ENCODE results near the gene F7. TPM values are rescaled to one million over a fixed set of nuclear protein-coding genes. Genes with fewer than 3 reads are reported as not detected.

The F7 gene
- total and polyA plus RNA-seq, 2 donors (not counting 1 experiment from before 2014, with no cell fraction given): not detected

DNA sequence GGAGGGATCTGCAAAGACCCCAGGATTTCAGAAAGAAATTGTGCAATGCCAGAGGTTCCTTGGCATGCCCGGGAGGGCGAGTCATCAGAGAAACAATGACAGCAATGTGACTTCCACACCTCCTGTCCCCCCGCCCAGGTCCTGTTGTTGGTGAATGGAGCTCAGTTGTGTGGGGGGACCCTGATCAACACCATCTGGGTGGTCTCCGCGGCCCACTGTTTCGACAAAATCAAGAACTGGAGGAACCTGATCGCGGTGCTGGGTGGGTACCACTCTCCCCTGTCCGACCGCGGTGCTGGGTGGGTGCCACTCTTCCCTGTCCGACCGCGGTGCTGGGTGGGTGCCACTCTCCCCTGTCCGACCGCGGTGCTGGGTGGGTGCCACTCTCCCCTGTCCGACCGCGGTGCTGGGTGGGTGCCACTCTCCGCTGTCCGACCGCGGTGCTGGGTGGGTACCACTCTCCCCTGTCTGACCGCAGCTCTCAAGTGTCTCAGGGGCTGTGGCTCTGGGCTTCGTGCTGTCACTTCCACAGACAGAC is 11.8 kb downstream of the F7 start:
- H4K20me1 ChIP-seq (ENCODE audit: control insufficient read depth, extremely low read depth, insufficient read depth, low read length): no peaks in the 10 kb centered on the region
- no peak overlapping the region for H3K4me3 ChIP-seq (replicated peaks in 1 of 4; ENCODE audit: control extremely low read depth in 1 of 4, insufficient read depth in 1 of 4, low read depth in 3 of 4, low read length in 4 of 4)
- H3K36me3 ChIP-seq (ENCODE audit: control insufficient read depth, insufficient read depth, low read length): no peaks in the 10 kb centered on the region
- no peaks in the 10 kb centered on the region for H3K9me3 ChIP-seq (ENCODE audit: control insufficient read depth, insufficient read depth, low read depth, low read length)
- peaks cover 2% of the 10 kb centered on the region for H3K27me3 ChIP-seq (ENCODE audit: control insufficient read depth, insufficient read depth, low read length)
- no peak overlapping the region for H2AFZ ChIP-seq (ENCODE audit: low read length)
- TF ChIP-seq EZH2 (IDR thresholded peaks at IDR 0.05; ENCODE audit: low read length, missing control alignments) (no peak), CTCF (conservative IDR thresholded peaks at IDR 0.05 in 1 of 2, IDR thresholded peaks at IDR 0.05 in 1 of 2; ENCODE audit: low read depth in 1 of 2, low read length in 2 of 2) (no peak)
- no peaks in the 10 kb centered on the region for H3K79me2 ChIP-seq (ENCODE audit: control insufficient read depth, insufficient read depth, low read length)
- no peaks in the 10 kb centered on the region for H3K4me1 ChIP-seq (ENCODE audit: control insufficient read depth, extremely low read depth, insufficient read depth, low read length)
- no peak for DNase-seq (ENCODE audit: low read depth in 2 of 2)
- no peak overlapping the region for H3K27ac ChIP-seq (ENCODE audit: insufficient read depth, low read length)
- H3K9ac ChIP-seq (ENCODE audit: insufficient read depth, low read length): no peak overlapping the region
- no peak overlapping the region for H3K4me2 ChIP-seq (ENCODE audit: extremely low read depth, insufficient read depth, low read length)

DNA sequence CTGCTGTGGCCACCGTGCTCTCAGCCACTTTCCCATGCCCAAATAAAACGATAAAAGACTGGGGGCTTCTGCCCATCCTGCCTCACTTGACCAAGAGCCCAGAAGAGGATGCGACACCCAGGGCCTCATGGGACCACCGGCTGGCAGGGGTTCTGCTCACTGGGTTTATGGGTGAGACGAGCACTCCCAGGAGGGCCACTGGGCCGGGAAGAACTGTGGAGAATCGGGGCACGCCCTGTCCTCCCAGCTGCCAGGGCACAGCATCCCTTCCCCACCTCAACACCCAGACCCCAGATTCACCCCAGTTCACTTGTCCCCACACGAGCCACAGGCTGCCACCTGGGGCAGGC is 12.3 kb downstream of the F7 start:
- H3K79me2 ChIP-seq (ENCODE audit: control insufficient read depth, insufficient read depth, low read length): no peaks in the 10 kb centered on the region
- H3K4me3 ChIP-seq (replicated peaks in 1 of 4; ENCODE audit: control extremely low read depth in 1 of 4, insufficient read depth in 1 of 4, low read depth in 3 of 4, low read length in 4 of 4): no peak overlapping the region
- H2AFZ ChIP-seq (ENCODE audit: low read length): no peak overlapping the region
- H3K36me3 ChIP-seq (ENCODE audit: control insufficient read depth, insufficient read depth, low read length): no peaks in the 10 kb centered on the region
- no peak overlapping the region for H3K9ac ChIP-seq (ENCODE audit: insufficient read depth, low read length)
- H3K27me3 ChIP-seq (ENCODE audit: control insufficient read depth, insufficient read depth, low read length): peaks cover 2% of the 10 kb centered on the region
- no peak overlapping the region for H3K4me2 ChIP-seq (ENCODE audit: extremely low read depth, insufficient read depth, low read length)
- H3K4me1 ChIP-seq (ENCODE audit: control insufficient read depth, extremely low read depth, insufficient read depth, low read length): no peaks in the 10 kb centered on the region
- H4K20me1 ChIP-seq (ENCODE audit: control insufficient read depth, extremely low read depth, insufficient read depth, low read length): no peaks in the 10 kb centered on the region
- no peaks in the 10 kb centered on the region for H3K9me3 ChIP-seq (ENCODE audit: control insufficient read depth, insufficient read depth, low read depth, low read length)
- TF ChIP-seq CTCF (conservative IDR thresholded peaks at IDR 0.05 in 1 of 2, IDR thresholded peaks at IDR 0.05 in 1 of 2; ENCODE audit: low read depth in 1 of 2, low read length in 2 of 2) (no peak), EZH2 (IDR thresholded peaks at IDR 0.05; ENCODE audit: low read length, missing control alignments) (no peak)
- no peak for DNase-seq (ENCODE audit: low read depth in 2 of 2)
- H3K27ac ChIP-seq (ENCODE audit: insufficient read depth, low read length): no peak overlapping the region

- Histone ChIP-seq H3K4me1 (ENCODE audit: control insufficient read depth, extremely low read depth, insufficient read depth, low read length) (no peaks in the 10 kb centered on the region), H2AFZ (ENCODE audit: low read length) (no peak overlapping the region), H3K9ac (ENCODE audit: insufficient read depth, low read length) (no peak overlapping the region), H4K20me1 (ENCODE audit: control insufficient read depth, extremely low read depth, insufficient read depth, low read length) (no peaks in the 10 kb centered on the region), H3K79me2 (ENCODE audit: control insufficient read depth, insufficient read depth, low read length) (no peaks in the 10 kb centered on the region), H3K27me3 (ENCODE audit: control insufficient read depth, insufficient read depth, low read length) (peaks cover 2% of the 10 kb centered on the region), H3K9me3 (ENCODE audit: control insufficient read depth, insufficient read depth, low read depth, low read length) (no peaks in the 10 kb centered on the region), H3K36me3 (ENCODE audit: control insufficient read depth, insufficient read depth, low read length) (no peaks in the 10 kb centered on the region), H3K27ac (ENCODE audit: insufficient read depth, low read length) (no peak overlapping the region), H3K4me2 (ENCODE audit: extremely low read depth, insufficient read depth, low read length) (no peak overlapping the region), H3K4me3 (replicated peaks in 1 of 4; ENCODE audit: control extremely low read depth in 1 of 4, insufficient read depth in 1 of 4, low read depth in 3 of 4, low read length in 4 of 4) (no peak overlapping the region)
- TF ChIP-seq CTCF (conservative IDR thresholded peaks at IDR 0.05 in 1 of 2, IDR thresholded peaks at IDR 0.05 in 1 of 2; ENCODE audit: low read depth in 1 of 2, low read length in 2 of 2): no peak
- no peak for TF ChIP-seq EZH2 (IDR thresholded peaks at IDR 0.05; ENCODE audit: low read length, missing control alignments)
- no peak for DNase-seq (ENCODE audit: low read depth in 2 of 2)
These were observed 12.8 kb downstream of the F7 start for GRCh38 chr13:113118261-113119021.

Data from fibroblast of lung (primary cell).